ENCODE results near the gene HPRT1. TPM values are rescaled to one million over a fixed set of nuclear protein-coding genes. Genes with fewer than 3 reads are reported as not detected.

The HPRT1 gene
- total RNA-seq, 1 donor from 2014 or later = 9.6 TPM

DNA sequence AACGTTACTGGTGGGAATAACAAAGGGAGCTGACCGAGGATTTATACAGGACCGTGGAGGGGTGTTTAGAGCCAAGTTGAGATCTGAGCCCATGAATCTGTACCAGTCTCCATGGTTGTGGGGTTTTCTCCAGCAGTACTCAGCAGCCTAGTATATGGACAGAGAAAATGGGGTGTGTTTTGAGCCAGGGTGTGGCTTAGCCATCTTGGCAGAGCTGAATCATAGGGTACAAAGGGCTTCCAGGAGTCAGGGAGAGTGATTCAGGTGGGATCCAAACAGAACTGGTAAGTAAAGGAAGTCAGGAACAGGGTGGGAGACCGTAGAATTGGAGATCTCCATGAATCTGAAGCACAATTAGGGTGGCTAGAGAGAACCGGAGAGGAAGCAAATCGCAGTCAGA is 7.4 kb upstream of the HPRT1 start:
- TF ChIP-seq, protein P1, sequence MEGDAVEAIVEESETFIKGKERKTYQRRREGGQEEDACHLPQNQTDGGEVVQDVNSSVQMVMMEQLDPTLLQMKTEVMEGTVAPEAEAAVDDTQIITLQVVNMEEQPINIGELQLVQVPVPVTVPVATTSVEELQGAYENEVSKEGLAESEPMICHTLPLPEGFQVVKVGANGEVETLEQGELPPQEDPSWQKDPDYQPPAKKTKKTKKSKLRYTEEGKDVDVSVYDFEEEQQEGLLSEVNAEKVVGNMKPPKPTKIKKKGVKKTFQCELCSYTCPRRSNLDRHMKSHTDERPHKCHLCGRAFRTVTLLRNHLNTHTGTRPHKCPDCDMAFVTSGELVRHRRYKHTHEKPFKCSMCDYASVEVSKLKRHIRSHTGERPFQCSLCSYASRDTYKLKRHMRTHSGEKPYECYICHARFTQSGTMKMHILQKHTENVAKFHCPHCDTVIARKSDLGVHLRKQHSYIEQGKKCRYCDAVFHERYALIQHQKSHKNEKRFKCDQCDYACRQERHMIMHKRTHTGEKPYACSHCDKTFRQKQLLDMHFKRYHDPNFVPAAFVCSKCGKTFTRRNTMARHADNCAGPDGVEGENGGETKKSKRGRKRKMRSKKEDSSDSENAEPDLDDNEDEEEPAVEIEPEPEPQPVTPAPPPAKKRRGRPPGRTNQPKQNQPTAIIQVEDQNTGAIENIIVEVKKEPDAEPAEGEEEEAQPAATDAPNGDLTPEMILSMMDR (IDR thresholded peaks at IDR 0.05; ENCODE audit: insufficient read depth, low read length, poor library complexity, severe bottlenecking) = no peak
- no peak for DNase-seq (ENCODE audit: low read depth)
- Histone ChIP-seq H3K36me3 (ENCODE audit: control insufficient read depth, insufficient read depth, low read length) (no peaks in the 10 kb centered on the region), H3K4me3 (ENCODE audit: low read depth, low read length) (no peak overlapping the region), H3K27me3 (ENCODE audit: control insufficient read depth, insufficient read depth, low read length) (no peaks in the 10 kb centered on the region)

DNA sequence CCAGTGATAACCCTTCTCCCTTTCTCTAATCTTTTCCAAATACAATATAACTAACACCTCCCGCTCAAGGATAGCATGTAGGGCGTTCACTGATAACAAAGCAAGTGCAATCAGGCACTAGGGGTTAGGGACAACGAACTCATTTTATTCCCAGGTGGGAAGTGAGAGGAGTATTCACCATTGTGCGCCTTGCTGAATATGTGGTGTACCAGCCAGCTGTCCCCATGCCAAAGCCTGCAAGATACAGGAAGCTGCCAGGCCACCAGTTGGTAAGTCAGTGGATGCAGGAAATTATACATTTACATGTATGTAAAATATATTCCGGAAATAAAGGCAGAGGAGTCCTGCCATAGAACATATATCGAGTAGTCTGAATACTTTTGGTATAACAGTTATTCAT is 6.3 kb upstream of the HPRT1 start:
- TF ChIP-seq, protein P1 (IDR thresholded peaks at IDR 0.05; ENCODE audit: insufficient read depth, low read length, poor library complexity, severe bottlenecking) = no peak
- DNase-seq (ENCODE audit: low read depth) = no peak
- Histone ChIP-seq H3K36me3 (ENCODE audit: control insufficient read depth, insufficient read depth, low read length) (no peaks in the 10 kb centered on the region), H3K27me3 (ENCODE audit: control insufficient read depth, insufficient read depth, low read length) (no peaks in the 10 kb centered on the region), H3K4me3 (ENCODE audit: low read depth, low read length) (no peak overlapping the region)

DNA sequence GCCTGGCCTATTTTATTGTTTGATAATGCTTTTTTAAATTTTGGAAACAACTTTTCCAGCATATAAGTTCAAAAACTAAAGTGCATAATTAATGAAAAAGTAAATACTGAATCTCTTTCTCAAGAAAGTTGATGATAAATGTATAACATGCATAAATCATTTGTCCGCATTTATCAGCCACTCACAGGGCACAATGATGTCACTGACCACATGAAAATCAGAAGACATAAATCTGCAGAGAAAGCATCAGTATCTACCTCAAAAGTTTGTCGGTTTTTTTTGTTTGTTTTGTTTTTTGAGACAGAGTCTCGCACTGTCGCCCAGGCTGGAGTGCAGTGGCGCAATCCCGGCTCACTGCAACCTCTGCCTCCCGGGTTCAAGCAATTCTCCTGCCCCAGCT is 5.5 kb upstream of the HPRT1 start:
- no peak for DNase-seq (ENCODE audit: low read depth)
- Histone ChIP-seq H3K27me3 (ENCODE audit: control insufficient read depth, insufficient read depth, low read length) (no peaks in the 10 kb centered on the region), H3K4me3 (ENCODE audit: low read depth, low read length) (no peak overlapping the region), H3K36me3 (ENCODE audit: control insufficient read depth, insufficient read depth, low read length) (no peaks in the 10 kb centered on the region)
- TF ChIP-seq, protein P1 (IDR thresholded peaks at IDR 0.05; ENCODE audit: insufficient read depth, low read length, poor library complexity, severe bottlenecking) = no peak

DNA sequence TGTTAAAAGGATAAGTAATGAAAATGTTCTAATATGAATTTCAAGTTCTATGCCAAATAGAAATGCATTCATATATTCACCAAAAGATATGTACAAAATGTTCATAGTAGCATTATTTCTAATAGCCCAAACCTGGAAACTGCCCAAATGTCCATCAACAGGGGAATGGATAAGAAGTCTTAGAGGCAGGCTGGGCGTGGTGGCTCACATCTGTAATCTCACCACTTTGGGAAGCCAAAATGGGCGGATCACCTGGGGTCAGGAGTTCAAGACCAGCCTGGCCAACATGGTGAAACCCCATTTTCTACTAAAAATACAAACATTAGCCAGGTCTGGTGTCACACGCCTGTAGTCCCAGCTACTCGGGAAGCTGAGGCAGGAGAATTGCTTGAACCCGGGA is 2.3 kb upstream of the HPRT1 start:
- no peaks in the 10 kb centered on the region for H3K27me3 ChIP-seq (ENCODE audit: control insufficient read depth, insufficient read depth, low read length)

DNA sequence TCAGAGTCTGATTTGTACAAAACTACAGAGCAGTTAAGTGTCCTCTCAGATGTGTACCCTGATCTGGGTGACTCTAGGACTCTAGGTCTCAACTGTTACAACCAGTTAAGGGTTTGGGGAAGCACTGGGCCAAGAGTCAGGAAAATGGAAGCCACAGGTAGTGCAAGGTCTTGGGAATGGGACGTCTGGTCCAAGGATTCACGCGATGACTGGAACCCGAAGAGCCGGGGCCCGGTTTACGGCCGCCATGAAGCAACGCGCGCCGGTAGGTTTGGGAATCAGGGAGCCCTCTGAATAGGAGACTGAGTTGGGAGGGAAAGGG is 321 bp upstream of the HPRT1 start:
- Histone ChIP-seq H3K36me3 (ENCODE audit: control insufficient read depth, insufficient read depth, low read length) (no peaks in the 10 kb centered on the region), H3K4me3 (ENCODE audit: low read depth, low read length) (peak overlapping the region; percentile 63)
- TF ChIP-seq, protein P1 (IDR thresholded peaks at IDR 0.05; ENCODE audit: insufficient read depth, low read length, poor library complexity, severe bottlenecking) = no peak

More for the DNA sequence above, 2.3 kb upstream of the HPRT1 start:
- Histone ChIP-seq H3K36me3 (ENCODE audit: control insufficient read depth, insufficient read depth, low read length) (no peaks in the 10 kb centered on the region), H3K4me3 (ENCODE audit: low read depth, low read length) (no peak overlapping the region)
- no peak for DNase-seq (ENCODE audit: low read depth)
- TF ChIP-seq, protein P1 (IDR thresholded peaks at IDR 0.05; ENCODE audit: insufficient read depth, low read length, poor library complexity, severe bottlenecking) = no peak

DNA sequence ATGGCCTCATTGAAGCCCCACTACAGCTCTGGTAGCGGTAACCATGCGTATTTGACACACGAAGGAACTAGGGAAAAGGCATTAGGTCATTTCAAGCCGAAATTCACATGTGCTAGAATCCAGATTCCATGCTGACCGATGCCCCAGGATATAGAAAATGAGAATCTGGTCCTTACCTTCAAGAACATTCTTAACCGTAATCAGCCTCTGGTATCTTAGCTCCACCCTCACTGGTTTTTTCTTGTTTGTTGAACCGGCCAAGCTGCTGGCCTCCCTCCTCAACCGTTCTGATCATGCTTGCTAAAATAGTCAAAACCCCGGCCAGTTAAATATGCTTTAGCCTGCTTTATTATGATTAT is 876 bp downstream of the HPRT1 start:
- Histone ChIP-seq H3K36me3 (ENCODE audit: control insufficient read depth, insufficient read depth, low read length) (no peaks in the 10 kb centered on the region), H3K27me3 (ENCODE audit: control insufficient read depth, insufficient read depth, low read length) (no peaks in the 10 kb centered on the region), H3K4me3 (ENCODE audit: low read depth, low read length) (peak overlapping the region; percentile 63)
- TF ChIP-seq, protein P1 (IDR thresholded peaks at IDR 0.05; ENCODE audit: insufficient read depth, low read length, poor library complexity, severe bottlenecking) = no peak
- DNase-seq (ENCODE audit: low read depth) = no peak

More for the DNA sequence above, 321 bp upstream of the HPRT1 start:
- no peaks in the 10 kb centered on the region for H3K27me3 ChIP-seq (ENCODE audit: control insufficient read depth, insufficient read depth, low read length)
- no peak for DNase-seq (ENCODE audit: low read depth)

Data from kidney epithelial cell (primary cell).